Tibial nerve (tissue), 4 donors: Measurements from ENCODE around the gene DNAJB4. TPM values are rescaled to one million over a fixed set of nuclear protein-coding genes. Genes with fewer than 3 reads are reported as not detected.
"Not testable (repeated sequence)": the region's sequence is repeated elsewhere in the genome, so short reads cannot be mapped to it uniquely, and the experiment has no call there.

Experiments
- DNase-seq, 2 donors: peaks; one replicate each; pipeline ENCODE4 v3.0.0-alpha.2; 2019; ENCODE audit warnings: low spot score in 2 of 2
- H3K27ac ChIP-seq, 4 donors: fragments of 200-600 bp; sonication (generic) in 3 of 4; one replicate each; pipeline ENCODE4 v1.5.1; 2017 to 2019; ENCODE audit warnings: mild to moderate bottlenecking in 1 of 4
- H3K27me3 ChIP-seq, 2 donors: fragments of 200-600 bp; sonication (generic) in 1 of 2; one replicate each; pipeline versions ENCODE4 v1.5.1 to v1.6.0; 2017 to 2019
- H3K36me3 ChIP-seq, 3 donors: fragments of 200-600 bp; sonication (generic); one replicate each; pipeline ENCODE4 v1.5.1; 2018 to 2019
- H3K4me1 ChIP-seq, 4 donors: fragments of 200-600 bp; sonication (generic) in 3 of 4; one replicate each; pipeline ENCODE4 v1.5.1; 2017 to 2019
- H3K4me3 ChIP-seq, 4 donors: fragments of 200-600 bp; sonication (generic) in 3 of 4; one replicate each; pipeline ENCODE4 v1.5.1; 2017 to 2019; ENCODE audit warnings: mild to moderate bottlenecking in 1 of 4, moderate library complexity in 1 of 4
- H3K9me3 ChIP-seq, 4 donors: fragments of 200-600 bp; sonication (generic) in 3 of 4; one replicate each; pipeline ENCODE4 v1.5.1; 2017 to 2019
- EP300 ChIP-seq, 2 donors: sonication (generic); formaldehyde crosslinking; IDR thresholded peaks; one replicate each; pipeline ENCODE4 v1.6.1; 2017; ENCODE audit warnings: antibody characterized with exemption in 2 of 2, mild to moderate bottlenecking in 1 of 2
- POLR2A ChIP-seq, 2 donors: fragments of 450-650 bp; IDR thresholded peaks; one replicate each; pipeline ENCODE4 v1.6.1; 2017; ENCODE audit warnings: antibody characterized with exemption in 2 of 2, mild to moderate bottlenecking in 2 of 2, moderate library complexity in 2 of 2
- WGBS, 2 donors: methylation state at CpG; one replicate each; pipeline ENCODE4 v1.1.5; 2018; 5-methylcytosine and 5-hydroxymethylcytosine counted together
- total RNA-seq, 4 donors: library from RNA; depleted of rRNA; stranded (reverse); fragments of >200 nt; gene quantifications; one replicate each; pipeline ENCODE4 v1.1.0, GENCODE V29; 2016
- TF ChIP-seq, protein P1 (sequence below), 5 experiments: fragments of 200-600 bp in 3 of 5; fragments of 450-650 bp in 2 of 5; sonication (generic) in 3 of 5; IDR thresholded peaks; one replicate each; pipeline ENCODE4 v1.5.1; 2016 to 2019; ENCODE audit warnings: antibody characterized with exemption in 5 of 5, mild to moderate bottlenecking in 3 of 5, moderate library complexity in 2 of 5

DNAJB4 gene
- total RNA-seq, 4 donors from 2014 or later = 33.9 to 38.0 (median 35.6) TPM

DNA sequence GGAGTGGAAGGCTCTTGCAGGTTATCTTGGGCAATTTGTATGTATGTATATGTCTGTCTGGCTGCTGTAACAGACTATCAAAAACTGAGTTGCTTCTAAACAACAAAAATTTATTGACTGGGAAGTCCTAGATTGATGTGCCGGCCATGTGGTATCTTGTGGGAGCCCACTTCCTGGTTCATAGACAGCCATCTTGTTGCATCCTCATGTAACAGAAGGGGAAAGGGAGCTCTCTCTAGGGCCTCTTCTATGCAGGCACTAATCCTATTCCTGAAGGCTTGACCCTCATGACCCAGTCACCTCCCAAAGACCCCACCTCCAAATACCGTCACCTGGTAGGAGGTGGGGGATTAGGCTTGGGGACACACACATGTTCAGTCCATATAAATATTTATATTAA, 50.2 kb downstream of the DNAJB4 start:
- Histone ChIP-seq H3K27ac (no peak overlapping the region), H3K4me1 (no peaks in the 10 kb centered on the region), H3K27me3 (no peaks in the 10 kb centered on the region), H3K36me3 (no peaks in the 10 kb centered on the region), H3K4me3 (no peak overlapping the region), H3K9me3 (no peaks in the 10 kb centered on the region)
- TF ChIP-seq EP300 (IDR thresholded peaks at IDR 0.05) (no peak), POLR2A (IDR thresholded peaks at IDR 0.05) (no peak)
- TF ChIP-seq, protein P1, sequence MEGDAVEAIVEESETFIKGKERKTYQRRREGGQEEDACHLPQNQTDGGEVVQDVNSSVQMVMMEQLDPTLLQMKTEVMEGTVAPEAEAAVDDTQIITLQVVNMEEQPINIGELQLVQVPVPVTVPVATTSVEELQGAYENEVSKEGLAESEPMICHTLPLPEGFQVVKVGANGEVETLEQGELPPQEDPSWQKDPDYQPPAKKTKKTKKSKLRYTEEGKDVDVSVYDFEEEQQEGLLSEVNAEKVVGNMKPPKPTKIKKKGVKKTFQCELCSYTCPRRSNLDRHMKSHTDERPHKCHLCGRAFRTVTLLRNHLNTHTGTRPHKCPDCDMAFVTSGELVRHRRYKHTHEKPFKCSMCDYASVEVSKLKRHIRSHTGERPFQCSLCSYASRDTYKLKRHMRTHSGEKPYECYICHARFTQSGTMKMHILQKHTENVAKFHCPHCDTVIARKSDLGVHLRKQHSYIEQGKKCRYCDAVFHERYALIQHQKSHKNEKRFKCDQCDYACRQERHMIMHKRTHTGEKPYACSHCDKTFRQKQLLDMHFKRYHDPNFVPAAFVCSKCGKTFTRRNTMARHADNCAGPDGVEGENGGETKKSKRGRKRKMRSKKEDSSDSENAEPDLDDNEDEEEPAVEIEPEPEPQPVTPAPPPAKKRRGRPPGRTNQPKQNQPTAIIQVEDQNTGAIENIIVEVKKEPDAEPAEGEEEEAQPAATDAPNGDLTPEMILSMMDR (IDR thresholded peaks at IDR 0.05) = no peak
- 40 to 50% methylated on average over 2 of the region's 2 CpGs for WGBS, 2 donors
- no peak for DNase-seq

DNA sequence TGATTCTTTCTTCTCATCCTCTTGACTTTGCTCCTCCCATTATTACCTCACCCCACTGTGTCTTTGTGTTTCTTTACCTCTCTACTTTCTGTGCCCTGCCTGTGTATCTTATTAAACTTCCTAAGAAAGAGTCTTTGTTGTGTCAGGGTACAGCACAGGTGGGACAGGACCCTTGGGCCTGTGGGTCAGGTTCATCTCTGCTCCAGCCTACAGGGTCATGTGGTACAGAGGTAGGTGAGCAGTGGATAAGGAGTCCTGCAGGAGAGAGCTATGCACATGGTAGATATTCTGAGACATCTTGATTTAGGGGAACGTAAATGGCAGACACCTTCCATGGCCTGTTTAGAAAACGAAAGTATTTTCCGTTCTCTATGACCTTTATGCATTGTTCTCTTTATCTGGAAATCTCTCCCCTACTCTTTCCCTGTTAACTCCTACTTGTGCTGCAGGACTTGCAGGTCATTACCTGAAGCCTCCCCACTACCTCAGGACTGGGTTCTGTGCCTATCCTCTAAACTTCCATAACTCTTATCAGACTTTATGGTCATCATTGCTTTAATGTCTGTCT, 50.9 kb downstream of the DNAJB4 start:
- DNase-seq = no peak
- H3K27me3 ChIP-seq = no peaks in the 10 kb centered on the region
- H3K4me1 ChIP-seq = no peaks in the 10 kb centered on the region
- TF ChIP-seq POLR2A (IDR thresholded peaks at IDR 0.05) (no peak), EP300 (IDR thresholded peaks at IDR 0.05) (no peak)
- TF ChIP-seq, protein P1 (IDR thresholded peaks at IDR 0.05) = no peak
- H3K27ac ChIP-seq = no peak overlapping the region
- no peaks in the 10 kb centered on the region for H3K36me3 ChIP-seq
- no peaks in the 10 kb centered on the region for H3K9me3 ChIP-seq
- no peak overlapping the region for H3K4me3 ChIP-seq
- 53 to 55% methylated on average over 3 of the region's 3 CpGs for WGBS, 2 donors

- Histone ChIP-seq H3K27ac (no peak overlapping the region), H3K4me1 (no peaks in the 10 kb centered on the region), H3K27me3 (no peaks in the 10 kb centered on the region), H3K4me3 (no peak overlapping the region), H3K9me3 (no peaks in the 10 kb centered on the region), H3K36me3 (no peaks in the 10 kb centered on the region)
- DNase-seq = no peak
- 74 to 75% methylated on average over 4 of the region's 4 CpGs for WGBS, 2 donors
- TF ChIP-seq POLR2A (IDR thresholded peaks at IDR 0.05) = no peak
- TF ChIP-seq, protein P1 (IDR thresholded peaks at IDR 0.05) = no peak
- TF ChIP-seq EP300 (IDR thresholded peaks at IDR 0.05) = no peak
Observed at GRCh38 chr1:78058670-78059069, 53.9 kb downstream of the DNAJB4 start.

GRCh38 chr1:78060857-78061563, 56.3 kb downstream of the DNAJB4 start:
- Histone ChIP-seq H3K27me3 (no peaks in the 10 kb centered on the region), H3K27ac (no peak overlapping the region), H3K36me3 (no peaks in the 10 kb centered on the region), H3K4me3 (no peak overlapping the region), H3K4me1 (no peaks in the 10 kb centered on the region), H3K9me3 (no peaks in the 10 kb centered on the region)
- TF ChIP-seq POLR2A (IDR thresholded peaks at IDR 0.05) (no peak), EP300 (IDR thresholded peaks at IDR 0.05) (no peak)
- TF ChIP-seq, protein P1 (IDR thresholded peaks at IDR 0.05) = no peak
- no peak for DNase-seq
- WGBS, 2 donors = 91% methylated on average over 4 of the region's 4 CpGs

- no peaks in the 10 kb centered on the region for H3K27me3 ChIP-seq
- 67 to 72% methylated on average over 2 of the region's 2 CpGs for WGBS, 2 donors
- H3K4me1 ChIP-seq = no peaks in the 10 kb centered on the region
- no peaks in the 10 kb centered on the region for H3K36me3 ChIP-seq
- DNase-seq = no peak
- no peaks in the 10 kb centered on the region for H3K9me3 ChIP-seq
- no peak overlapping the region for H3K27ac ChIP-seq
- H3K4me3 ChIP-seq = no peak overlapping the region
- TF ChIP-seq EP300 (IDR thresholded peaks at IDR 0.05) = no peak
- TF ChIP-seq, protein P1 (IDR thresholded peaks at IDR 0.05) = no peak
- TF ChIP-seq POLR2A (IDR thresholded peaks at IDR 0.05) = no peak
Observed at GRCh38 chr1:78061825-78062523, 57.2 kb downstream of the DNAJB4 start.

DNA sequence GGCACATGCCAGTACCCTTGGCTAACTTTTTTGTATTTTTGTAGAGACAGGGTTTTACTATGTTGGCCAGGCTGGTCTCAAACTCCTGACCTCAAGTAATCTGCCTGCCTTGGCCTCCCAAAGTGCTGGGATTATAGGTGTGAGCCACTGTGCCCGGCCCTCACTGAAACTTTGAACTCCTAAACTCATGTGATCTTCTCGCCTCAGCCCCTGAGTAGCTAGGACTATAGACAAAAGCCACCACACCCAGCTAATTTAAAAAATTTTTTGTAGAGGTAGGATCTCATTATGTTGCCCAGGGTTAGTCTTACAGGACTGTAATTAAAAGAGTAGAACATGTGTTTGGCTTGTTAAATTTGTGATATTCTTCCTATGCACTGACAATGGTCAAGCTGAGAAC, 60.1 kb downstream of the DNAJB4 start:
- H3K36me3 ChIP-seq, H3K27ac ChIP-seq, H3K27me3 ChIP-seq, H3K4me3 ChIP-seq, H3K4me1 ChIP-seq, H3K9me3 ChIP-seq, DNase-seq: not testable (repeated sequence)
- WGBS, 2 donors = 95 to 98% methylated on average over 2 of the region's 2 CpGs
